T47D (cell line): ENCODE data around the gene SMCO3.

Experiments used
- DNase-seq, 2 experiments: peaks; one replicate each; pipeline versions ENCODE4 v3.0.0 to v3.0.0-alpha.2; 2011 to 2012; ENCODE audit warnings: low read depth in 1 of 2, low spot score in 1 of 2
- JUND ChIP-seq: IDR thresholded peaks from 2 replicates; pipeline ENCODE4 v1.6.1; 2012; ENCODE audit warnings: low read depth
- in situ Hi-C: cut with HindIII; loops from 2 replicates; pipeline ENCODE4 v1.10.0; 2016; ENCODE audit warnings: low sequenced_read_pairs, low pct_unique_long_range_greater_than_20kb

Gene SMCO3

DNA sequence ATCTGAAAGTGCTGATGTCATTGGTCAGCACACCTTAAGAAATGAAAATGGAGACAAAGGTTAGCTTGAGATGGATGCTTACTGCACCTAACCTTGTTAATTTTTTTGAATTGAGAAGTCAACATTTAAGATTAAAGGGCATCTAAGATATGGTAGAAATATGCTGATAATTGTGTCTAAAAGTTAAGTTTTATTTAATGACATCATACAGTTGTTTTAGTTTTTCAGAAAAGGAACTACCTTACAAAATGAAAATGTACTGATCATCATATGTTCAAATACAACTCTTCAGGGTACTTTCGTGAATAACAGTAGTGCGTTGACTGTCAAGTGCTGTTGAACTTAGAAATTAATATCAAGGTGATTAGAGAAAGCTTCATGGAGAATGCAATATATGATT lies 2.5 kb downstream of the SMCO3 start:
- no peak for DNase-seq
- no peak for TF ChIP-seq JUND
- in situ Hi-C loops: no loop called here

GRCh38 chr12:14810953-14811483 lies 3.0 kb downstream of the SMCO3 start:
- in situ Hi-C loops: no loop called here
- TF ChIP-seq JUND: no peak
- peak in 1 of 2 experiments; percentile 62 for DNase-seq

DNA sequence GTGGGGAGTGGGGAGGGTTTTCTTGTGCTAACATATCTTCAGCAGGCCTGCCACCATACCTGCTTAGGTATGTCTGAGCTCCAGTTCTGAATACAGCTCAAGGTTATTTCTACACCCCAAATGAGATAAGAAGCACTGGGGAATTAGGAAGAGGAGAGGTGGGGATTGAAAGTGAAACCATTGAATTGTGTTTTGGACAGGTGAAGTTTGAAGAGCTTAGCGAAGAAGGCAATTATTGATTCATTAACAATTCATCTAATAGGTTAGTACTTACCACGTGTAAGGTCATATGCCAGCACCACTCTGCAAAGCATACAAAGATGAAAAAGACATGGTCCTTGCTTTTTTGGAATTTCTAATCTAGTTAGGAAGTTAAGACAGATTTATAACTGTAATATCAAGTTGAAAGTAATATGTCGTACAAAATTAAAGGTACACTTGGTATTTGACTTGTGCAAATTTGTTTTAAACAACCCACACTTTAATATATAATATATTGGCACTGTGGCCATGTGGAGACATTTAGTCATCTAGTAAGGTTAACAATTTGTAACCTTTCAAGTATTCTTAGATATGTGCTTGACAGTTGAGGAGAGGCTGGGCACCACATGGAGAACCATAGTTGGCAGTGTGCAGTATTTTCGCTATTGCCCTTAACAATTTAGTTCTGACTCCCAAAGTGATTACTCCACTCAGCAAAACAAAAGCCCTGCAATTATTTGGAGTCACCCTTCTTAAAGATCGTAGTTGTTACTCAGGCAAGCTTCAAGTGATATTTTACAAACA lies 3.6 kb downstream of the SMCO3 start:
- no peak for DNase-seq
- in situ Hi-C loops: no loop called here
- TF ChIP-seq JUND: no peak

- in situ Hi-C loops: no loop called here
- no peak for DNase-seq
- no peak for TF ChIP-seq JUND
Measured at GRCh38 chr12:14803830-14804160, 10.2 kb downstream of the SMCO3 start.

DNA sequence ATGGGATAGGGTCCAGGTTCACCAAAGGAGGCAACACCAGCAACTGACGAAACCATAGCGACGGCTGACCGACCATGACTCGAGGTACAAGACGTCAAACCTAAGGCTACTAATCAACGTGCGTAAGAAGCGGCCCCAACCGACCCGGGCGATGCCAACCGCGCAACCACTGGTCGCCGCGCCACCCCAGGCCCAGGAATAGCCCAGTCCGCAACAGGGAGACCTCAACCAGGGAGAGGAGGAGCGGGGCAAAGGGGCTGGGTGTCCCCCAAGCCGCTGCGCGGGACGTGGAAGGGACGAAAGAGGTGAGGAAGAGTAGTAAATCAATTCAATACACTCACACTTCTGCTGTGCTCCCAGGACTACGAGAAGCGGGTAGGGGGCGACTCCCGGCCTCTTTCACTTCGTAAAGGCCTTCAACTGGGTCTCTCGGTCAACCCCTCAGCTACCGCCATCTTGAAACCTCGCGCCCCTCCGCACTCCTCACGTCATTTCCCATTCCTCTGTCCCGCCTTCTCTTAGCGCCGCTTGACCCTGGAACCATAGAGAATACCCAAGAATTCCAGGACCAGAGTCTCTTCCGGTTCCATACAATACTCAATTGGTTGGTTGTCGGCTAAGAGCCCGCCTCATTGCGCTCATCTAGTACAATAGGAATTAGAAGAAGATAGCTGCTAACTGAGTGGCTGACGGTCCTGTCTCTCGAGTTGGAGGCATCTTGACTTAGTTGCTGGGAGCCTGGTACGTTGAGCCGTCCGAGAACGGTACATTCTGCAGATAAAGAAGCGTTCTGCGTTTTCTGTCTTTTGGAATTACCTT lies 10.8 kb downstream of the SMCO3 start, which contains the start of the genes C12orf60 and WBP11:
Gene C12orf60, plus strand, starts transcription at position 660 of the 819 bp plus-strand sequence. CDS start 19,266 bp downstream, outside the sequence.
Gene WBP11, minus strand, starts transcription at position 468 of the 819 bp plus-strand sequence. CDS start 2,095 bp downstream, outside the sequence.
- peak; percentile 55 to 95 for DNase-seq
- TF ChIP-seq JUND: no peak
- in situ Hi-C loops: no loop called here

DNA sequence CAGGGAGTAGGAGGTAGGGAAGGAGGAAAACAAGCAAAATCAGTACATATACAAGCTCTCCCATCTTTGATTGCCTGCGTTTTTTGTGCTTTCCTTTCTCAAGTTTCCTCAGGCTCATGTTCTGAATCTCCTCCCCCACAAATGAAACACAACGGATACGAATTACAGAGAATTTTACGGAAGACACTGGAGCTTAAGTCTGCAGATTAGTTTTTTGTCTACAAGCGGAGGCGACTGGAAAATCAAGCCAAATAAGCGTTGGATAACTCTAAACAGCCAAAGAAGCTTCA lies 11.3 kb downstream of the SMCO3 start:
- in situ Hi-C loops: no loop called here
- no peak for TF ChIP-seq JUND
- no peak for DNase-seq

DNA sequence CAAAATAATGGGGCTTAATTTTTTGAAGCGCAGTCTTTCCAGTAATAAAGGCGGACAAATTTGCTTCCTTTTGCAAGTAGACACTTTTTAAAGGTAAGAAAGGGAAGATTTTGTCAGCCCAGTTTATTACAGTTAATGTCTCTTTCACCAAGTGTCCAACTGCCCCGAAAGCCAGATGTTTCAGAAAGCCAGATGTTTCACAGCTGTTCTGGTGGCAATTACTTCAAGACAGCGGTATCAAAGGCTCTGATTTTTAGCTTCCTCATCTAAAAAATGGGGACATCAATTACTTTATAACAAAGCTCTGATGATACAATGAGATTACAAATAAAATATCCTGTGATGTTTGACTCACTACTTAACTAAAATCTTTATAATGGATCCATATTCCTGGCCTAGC lies 11.7 kb downstream of the SMCO3 start:
- TF ChIP-seq JUND: no peak
- in situ Hi-C loops: no loop called here
- DNase-seq: no peak

GRCh38 chr12:14795028-14795448 lies 18.9 kb downstream of the SMCO3 start:
- in situ Hi-C loops: no loop called here
- DNase-seq: no peak
- no peak for TF ChIP-seq JUND

GRCh38 chr12:14785568-14785967 lies 28.4 kb downstream of the SMCO3 start:
- DNase-seq: no peak
- in situ Hi-C loops: no loop called here
- no peak for TF ChIP-seq JUND

- in situ Hi-C loops: no loop called here
- DNase-seq: no peak
- TF ChIP-seq JUND: no peak
Measured at GRCh38 chr12:14784471-14784870, 29.5 kb downstream of the SMCO3 start.

DNA sequence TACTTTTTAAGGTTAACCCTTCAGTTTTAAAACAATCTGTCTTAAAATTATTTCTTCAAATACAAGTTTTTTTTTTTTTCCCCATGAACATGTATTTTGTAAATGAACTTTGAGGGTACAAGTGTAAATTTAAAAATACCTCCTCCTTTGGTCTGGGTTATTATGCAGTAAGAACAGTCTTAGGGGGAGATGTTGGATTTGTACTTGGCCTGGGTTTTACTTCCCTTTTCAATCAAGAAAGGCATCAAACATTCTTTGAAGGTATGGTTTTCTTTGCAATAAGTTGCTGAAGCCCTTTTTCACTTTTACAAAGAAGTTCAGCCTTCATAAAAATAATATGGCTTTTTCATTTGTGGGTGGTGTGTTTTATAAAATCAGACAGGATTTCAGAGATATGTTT lies 31.2 kb downstream of the SMCO3 start:
- TF ChIP-seq JUND: no peak
- DNase-seq: no peak
- in situ Hi-C loops: no loop called here

GRCh38 chr12:14781563-14781962 lies 32.4 kb downstream of the SMCO3 start:
- in situ Hi-C loops: no loop called here
- DNase-seq: no peak
- no peak for TF ChIP-seq JUND

GRCh38 chr12:14780859-14781258 lies 33.1 kb downstream of the SMCO3 start:
- in situ Hi-C loops: no loop called here
- TF ChIP-seq JUND: no peak
- no peak for DNase-seq
